ENCODE results near the gene CACHD1.

Gene CACHD1

GRCh38 chr1:64594446-64594845 is 124.5 kb downstream of the CACHD1 start:
- Histone ChIP-seq H3K4me3 (ENCODE audit: insufficient read depth, low read length, poor library complexity, severe bottlenecking) (no peak overlapping the region), H3F3A (ENCODE audit: insufficient read depth) (no peaks in the 10 kb centered on the region), H3K4me2 (ENCODE audit: low read depth, low read length, poor library complexity, severe bottlenecking) (no peak overlapping the region), H3K9me3 (ENCODE audit: insufficient read depth, low read length) (no peaks in the 10 kb centered on the region), H3K36me3 (ENCODE audit: low read length) (no peaks in the 10 kb centered on the region), H3K79me2 (ENCODE audit: insufficient read depth, low read length) (no peaks in the 10 kb centered on the region), H3K9ac (ENCODE audit: low read length) (no peak overlapping the region), H2AFZ (ENCODE audit: low read depth, low read length, severe bottlenecking) (no peak overlapping the region), H3K9me2 (replicated peaks; ENCODE audit: insufficient read depth, low read length) (no peaks in the 10 kb centered on the region), H3K27me3 (ENCODE audit: low read length) (no peaks in the 10 kb centered on the region), H3K27ac (ENCODE audit: low read depth, low read length) (no peak overlapping the region), H4K20me1 (ENCODE audit: low read depth, low read length) (no peaks in the 10 kb centered on the region)
- TF ChIP-seq EZH2phosphoT487 (conservative IDR thresholded peaks at IDR 0.05; ENCODE audit: low read length), result no peak
- TF ChIP-seq CTCF (IDR thresholded peaks at IDR 0.05; ENCODE audit: insufficient read depth, low read length, poor library complexity, severe bottlenecking), result no peak

DNA sequence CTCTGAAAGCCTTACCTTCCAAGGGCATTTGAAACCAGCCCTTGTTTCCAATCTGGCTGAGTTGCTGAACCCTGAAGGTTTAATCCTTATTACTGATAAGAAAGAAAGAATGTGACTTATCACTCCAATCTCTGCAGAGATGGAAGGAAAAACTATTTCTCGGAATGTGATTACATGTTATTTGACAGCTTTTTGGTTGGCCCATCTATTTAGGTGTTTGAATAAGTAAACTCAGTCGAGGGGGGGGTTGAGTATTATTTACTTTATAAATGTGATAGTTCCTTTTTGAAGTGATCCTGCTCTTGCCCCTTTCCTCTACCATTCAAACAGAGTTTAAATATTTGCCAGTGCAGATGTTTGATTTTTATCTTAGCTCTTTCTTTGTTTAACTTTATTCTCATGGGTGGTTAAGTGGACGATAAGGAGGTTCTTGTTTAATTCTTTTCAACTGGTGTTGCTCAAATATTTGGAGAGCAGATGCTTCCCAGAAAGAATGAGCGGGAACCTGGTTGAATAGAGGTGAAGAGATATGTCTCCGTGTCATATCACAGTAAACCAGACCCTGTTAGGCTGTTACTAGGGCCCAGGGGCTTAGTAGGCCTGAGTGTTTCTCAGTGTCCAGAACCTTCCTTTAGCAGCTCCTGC is 126.1 kb downstream of the CACHD1 start:
- Histone ChIP-seq H3K4me2 (ENCODE audit: low read depth, low read length, poor library complexity, severe bottlenecking) (no peak overlapping the region), H3K27ac (ENCODE audit: low read depth, low read length) (no peak overlapping the region), H4K20me1 (ENCODE audit: low read depth, low read length) (no peaks in the 10 kb centered on the region), H3K4me3 (ENCODE audit: insufficient read depth, low read length, poor library complexity, severe bottlenecking) (no peak overlapping the region), H3K36me3 (ENCODE audit: low read length) (no peaks in the 10 kb centered on the region), H3K9me2 (replicated peaks; ENCODE audit: insufficient read depth, low read length) (no peaks in the 10 kb centered on the region), H3K79me2 (ENCODE audit: insufficient read depth, low read length) (no peaks in the 10 kb centered on the region), H3K9me3 (ENCODE audit: insufficient read depth, low read length) (no peaks in the 10 kb centered on the region), H3K9ac (ENCODE audit: low read length) (no peak overlapping the region), H2AFZ (ENCODE audit: low read depth, low read length, severe bottlenecking) (no peak overlapping the region), H3K27me3 (ENCODE audit: low read length) (no peaks in the 10 kb centered on the region), H3F3A (ENCODE audit: insufficient read depth) (no peaks in the 10 kb centered on the region)
- no peak for TF ChIP-seq EZH2phosphoT487 (conservative IDR thresholded peaks at IDR 0.05; ENCODE audit: low read length)
- no peak for TF ChIP-seq CTCF (IDR thresholded peaks at IDR 0.05; ENCODE audit: insufficient read depth, low read length, poor library complexity, severe bottlenecking)

GRCh38 chr1:64597113-64597512 is 127.2 kb downstream of the CACHD1 start:
- no peak overlapping the region for H3K4me3 ChIP-seq (ENCODE audit: insufficient read depth, low read length, poor library complexity, severe bottlenecking)
- no peaks in the 10 kb centered on the region for H3K9me2 ChIP-seq (replicated peaks; ENCODE audit: insufficient read depth, low read length)
- TF ChIP-seq CTCF (IDR thresholded peaks at IDR 0.05; ENCODE audit: insufficient read depth, low read length, poor library complexity, severe bottlenecking) (no peak), EZH2phosphoT487 (conservative IDR thresholded peaks at IDR 0.05; ENCODE audit: low read length) (no peak)
- H3K9me3 ChIP-seq (ENCODE audit: insufficient read depth, low read length), result no peaks in the 10 kb centered on the region
- no peaks in the 10 kb centered on the region for H3K36me3 ChIP-seq (ENCODE audit: low read length)
- H3K27ac ChIP-seq (ENCODE audit: low read depth, low read length), result no peak overlapping the region
- H3K9ac ChIP-seq (ENCODE audit: low read length), result no peak overlapping the region
- H3K4me2 ChIP-seq (ENCODE audit: low read depth, low read length, poor library complexity, severe bottlenecking), result no peak overlapping the region
- no peaks in the 10 kb centered on the region for H3F3A ChIP-seq (ENCODE audit: insufficient read depth)
- H3K27me3 ChIP-seq (ENCODE audit: low read length), result no peaks in the 10 kb centered on the region
- no peaks in the 10 kb centered on the region for H4K20me1 ChIP-seq (ENCODE audit: low read depth, low read length)
- H3K79me2 ChIP-seq (ENCODE audit: insufficient read depth, low read length), result no peaks in the 10 kb centered on the region
- no peak overlapping the region for H2AFZ ChIP-seq (ENCODE audit: low read depth, low read length, severe bottlenecking)

Data from SU-DHL-6 (cell line).